ENCODE results near the gene GNAS.

GNAS gene

GRCh38 chr20:58901488-58902402 is 49.2 kb downstream of the GNAS start:
- DNase-seq, result no peak

GRCh38 chr20:58903614-58904013 is 51.1 kb downstream of the GNAS start:
- DNase-seq, result no peak

- no peak for DNase-seq
These were observed 52.7 kb downstream of the GNAS start for GRCh38 chr20:58905236-58905635.

DNA sequence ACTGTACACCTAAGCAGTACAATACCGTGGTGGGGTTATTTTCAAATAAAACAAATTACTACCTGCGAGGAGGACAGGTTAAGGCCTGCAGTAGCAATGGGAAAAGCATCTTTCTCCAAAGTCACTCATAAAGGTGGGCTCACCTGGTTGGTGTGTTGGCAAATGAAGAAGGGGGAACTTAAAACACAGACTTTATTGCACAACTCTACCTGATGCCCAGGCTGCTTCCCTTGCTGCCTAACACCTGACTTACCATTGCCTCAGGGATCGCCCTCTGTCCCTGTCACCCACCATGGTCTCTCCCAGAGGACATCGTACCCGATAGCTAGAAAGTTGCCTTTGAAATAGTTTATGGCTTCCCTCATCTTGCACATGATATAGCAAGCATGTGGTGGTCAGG is 53.6 kb downstream of the GNAS start:
- no peak for DNase-seq

GRCh38 chr20:58906894-58907293 is 54.4 kb downstream of the GNAS start:
- DNase-seq, result no peak

DNA sequence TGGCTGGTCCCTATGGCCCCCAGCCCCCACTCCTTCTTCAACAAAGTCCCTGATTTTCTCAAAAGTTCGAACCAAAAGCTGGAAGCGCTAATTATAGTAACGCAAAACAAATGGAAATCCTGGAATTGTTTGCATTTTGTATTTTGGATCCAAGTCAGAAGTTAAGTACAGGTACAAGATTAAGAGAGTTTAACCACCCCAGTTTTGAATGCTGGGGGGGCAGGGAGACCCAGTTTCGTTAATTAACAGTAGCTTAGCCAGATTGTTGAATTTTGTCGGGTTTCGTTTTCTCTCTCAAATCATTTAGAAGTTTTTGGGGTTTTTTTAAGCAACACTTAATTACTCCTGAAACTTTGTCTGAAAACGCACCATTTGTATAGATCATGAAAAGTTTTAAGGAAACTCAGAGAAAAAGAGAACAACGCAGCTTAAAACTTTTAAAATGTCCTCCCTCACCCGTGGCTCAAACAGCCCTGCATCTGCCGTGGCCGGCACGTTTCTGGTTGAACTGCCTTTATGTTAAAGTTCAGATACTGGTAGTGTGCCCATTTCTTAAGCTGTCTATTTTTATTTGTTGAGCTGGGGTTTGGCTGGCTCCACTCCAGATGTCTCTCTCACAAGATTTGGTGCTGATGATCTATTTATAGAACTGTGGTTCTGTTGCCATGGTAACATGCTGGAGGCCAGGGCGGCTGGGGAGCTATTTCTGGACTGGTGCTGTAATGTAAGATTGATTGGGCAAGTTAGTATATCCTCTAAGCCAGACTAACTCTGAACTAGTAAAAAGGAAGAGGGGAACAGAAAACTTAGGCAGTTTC is 55.0 kb downstream of the GNAS start:
- DNase-seq, result peak; percentile 47

DNA sequence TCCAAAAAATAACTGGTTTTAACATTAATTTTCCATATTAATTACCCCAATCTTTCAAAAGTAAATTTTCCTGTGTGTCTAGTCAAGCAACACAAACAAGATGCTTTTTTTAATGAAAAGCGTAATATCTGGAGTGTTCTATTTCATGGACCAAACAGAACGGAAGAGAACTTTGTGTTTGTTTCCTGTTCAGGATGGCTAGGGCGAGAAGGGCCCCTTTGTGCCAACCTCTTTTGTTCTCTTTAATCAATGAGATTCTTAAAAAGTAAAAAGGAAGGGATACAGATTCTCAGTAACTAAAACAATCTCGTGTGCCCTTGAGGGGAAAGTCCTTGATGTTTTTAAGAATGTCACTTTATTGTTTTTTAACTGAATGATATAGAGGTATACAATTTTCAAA is 55.7 kb downstream of the GNAS start:
- no peak for DNase-seq

GRCh38 chr20:58908941-58909340 is 56.4 kb downstream of the GNAS start:
- DNase-seq, result no peak

GRCh38 chr20:58909585-58909984 is 57.1 kb downstream of the GNAS start:
- DNase-seq, result no peak

GRCh38 chr20:58910473-58910872 is 58.0 kb downstream of the GNAS start:
- no peak for DNase-seq

GRCh38 chr20:58911309-58911708 is 58.8 kb downstream of the GNAS start:
- DNase-seq, result no peak

GRCh38 chr20:58911970-58912369 is 59.5 kb downstream of the GNAS start:
- DNase-seq, result no peak

- no peak for DNase-seq
These were observed 60.6 kb downstream of the GNAS start for GRCh38 chr20:58913079-58913478.

GRCh38 chr20:58918621-58919020 is 66.1 kb downstream of the GNAS start:
- DNase-seq, result no peak

- DNase-seq, result no peak
These were observed 69.0 kb downstream of the GNAS start for GRCh38 chr20:58921564-58921963.

GRCh38 chr20:58922036-58922435 is 69.5 kb downstream of the GNAS start:
- DNase-seq, result no peak

DNA sequence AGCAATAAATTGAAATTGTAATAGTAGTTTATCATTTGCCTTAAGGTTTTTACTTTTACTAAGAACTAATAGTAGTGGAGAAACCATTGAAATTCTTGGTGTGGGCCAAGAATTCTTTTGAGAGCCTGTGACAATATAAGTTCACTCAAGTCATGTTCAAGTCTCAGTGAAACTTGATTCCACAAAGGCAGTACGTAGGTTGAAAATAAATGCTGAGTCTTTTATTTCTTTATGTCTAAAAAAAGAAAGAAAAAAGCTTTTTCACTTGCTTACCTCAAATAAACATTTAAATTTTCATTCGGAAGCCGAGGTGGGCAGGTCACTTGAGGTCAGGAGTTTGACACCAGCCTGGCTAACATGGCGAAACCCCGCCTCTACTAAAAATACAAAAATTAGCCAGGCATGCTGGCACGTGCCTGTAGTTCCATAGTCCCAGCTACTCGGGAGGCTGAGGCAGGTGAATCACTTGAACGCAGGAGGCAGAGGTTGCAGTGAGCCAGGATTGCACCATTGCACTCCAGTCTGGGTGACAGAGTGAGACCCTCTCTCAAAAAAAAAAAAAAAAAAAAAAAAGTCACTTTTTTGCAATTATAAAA is 70.7 kb downstream of the GNAS start:
- DNase-seq, result no peak

DNA sequence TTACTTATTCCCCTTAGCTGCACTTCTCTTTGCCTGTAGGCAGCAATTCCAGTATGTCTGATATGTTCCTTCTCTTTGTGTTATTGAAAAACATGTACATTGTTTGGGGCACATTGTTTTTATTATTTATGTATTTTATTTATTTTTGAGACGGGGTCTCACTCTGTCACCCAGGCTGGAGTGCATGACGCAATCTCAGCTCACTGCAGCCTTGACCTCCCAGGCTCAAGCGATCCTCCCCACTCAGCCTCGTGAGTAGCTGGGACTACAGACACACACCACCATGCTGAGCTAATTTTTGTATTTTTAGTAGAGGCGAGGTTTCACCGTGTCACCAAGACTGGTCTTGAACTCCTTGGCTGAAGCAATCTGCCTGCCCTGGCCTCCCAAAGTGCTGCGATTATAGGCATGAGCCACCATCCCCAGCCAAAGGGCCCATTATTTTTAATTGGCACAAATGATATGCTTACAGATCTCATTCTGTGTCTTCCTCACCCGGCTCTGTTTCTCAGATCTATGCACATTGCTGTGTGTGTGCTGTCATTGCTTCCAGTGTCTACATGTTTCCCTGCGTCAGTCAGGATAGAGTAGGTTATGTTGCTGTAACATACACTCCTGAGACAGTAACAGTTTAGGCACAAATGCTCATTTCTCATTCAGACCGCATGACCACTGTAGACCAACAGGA is 74.4 kb downstream of the GNAS start:
- DNase-seq, result no peak

DNA sequence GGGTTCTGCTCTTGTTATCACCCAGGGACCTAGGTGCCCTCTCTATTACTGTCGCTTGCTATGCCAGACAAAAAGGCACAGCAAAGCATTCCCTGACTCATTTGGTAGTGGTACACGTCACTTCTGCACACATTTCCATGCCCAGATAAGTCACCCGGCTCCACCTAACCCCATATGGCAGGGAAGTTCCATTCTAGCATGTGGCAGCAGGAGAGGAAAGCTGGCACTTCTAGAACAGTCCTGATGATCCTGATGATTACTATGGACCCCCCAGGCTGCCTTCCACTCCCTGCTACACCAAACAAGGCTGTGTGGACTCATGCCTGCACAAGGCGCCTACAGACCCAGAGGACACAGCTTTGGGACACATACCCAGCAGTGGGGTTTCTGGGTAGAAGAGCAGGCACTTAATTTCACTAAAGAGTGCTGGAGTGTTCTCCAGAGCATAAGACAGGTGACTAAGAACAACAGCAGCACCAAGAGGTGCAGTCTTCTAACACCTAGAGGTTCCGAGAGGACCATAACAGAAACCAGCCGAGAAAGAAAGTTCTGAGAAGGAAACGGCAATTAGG is 75.1 kb downstream of the GNAS start:
- DNase-seq, result no peak

DNA sequence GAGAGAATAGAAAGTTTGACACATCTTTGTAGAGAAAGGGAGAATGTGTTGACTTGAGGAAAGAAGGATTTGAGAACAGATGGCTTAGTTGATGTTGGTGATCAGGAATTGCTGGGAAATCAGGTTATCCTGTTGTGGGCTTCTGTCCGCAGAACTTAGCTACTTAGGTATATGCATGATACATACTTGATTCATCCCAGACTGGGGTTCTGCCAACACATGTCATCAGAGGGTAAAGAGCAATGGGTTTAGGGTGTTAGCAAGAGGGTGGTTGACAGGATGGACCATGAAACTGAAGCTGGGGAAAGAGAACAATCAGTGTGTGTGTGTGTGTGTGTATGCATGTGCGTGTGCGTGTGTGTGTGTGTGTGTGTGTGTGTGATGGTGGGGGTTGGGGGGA is 78.0 kb downstream of the GNAS start:
- DNase-seq, result no peak

DNA sequence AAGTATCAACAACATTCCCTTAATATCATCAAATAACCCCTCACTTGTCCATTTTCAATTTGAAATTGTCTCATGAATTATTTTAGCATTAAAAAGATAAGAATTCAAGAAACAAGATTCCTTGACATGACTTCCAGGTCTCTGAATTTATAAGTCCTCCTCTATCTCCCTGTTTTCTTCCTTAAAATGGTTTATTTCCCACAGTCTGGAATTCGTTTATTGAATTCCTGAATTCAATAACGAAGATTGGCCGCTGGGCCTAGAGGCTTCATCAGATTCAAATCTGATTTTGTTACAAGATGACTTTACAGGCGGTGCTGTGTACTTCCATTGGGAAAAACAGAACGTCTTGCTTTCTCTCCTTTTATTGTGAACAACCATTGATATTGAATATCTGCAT is 79.7 kb downstream of the GNAS start:
- DNase-seq, result no peak

DNA sequence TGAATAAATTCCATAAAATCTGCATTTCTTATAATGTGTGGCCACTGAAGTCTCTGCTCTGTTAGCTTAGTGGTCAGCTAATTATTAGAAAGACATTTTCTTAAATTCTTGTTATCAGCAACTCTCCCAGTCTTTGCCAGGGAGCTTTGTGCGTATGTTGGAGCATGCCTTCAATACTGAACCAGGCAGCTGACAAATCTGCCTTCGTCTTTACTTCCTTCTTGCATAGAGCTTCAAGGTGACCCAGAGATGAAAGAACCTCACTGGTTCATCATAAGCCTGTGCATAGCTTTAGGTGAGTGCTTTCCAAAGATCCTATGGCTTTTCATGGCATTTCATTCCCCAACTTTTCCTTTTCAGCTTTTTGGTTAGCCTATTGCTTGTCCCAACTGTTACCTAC is 85.6 kb downstream of the GNAS start:
- DNase-seq, result no peak

GRCh38 chr20:58938541-58938940 is 86.0 kb downstream of the GNAS start:
- no peak for DNase-seq
